GM18868 (cell line): ENCODE results near the gene ESYT3.

ENCODE experiments used
- ATAC-seq: cut with Tn5 transposase; IDR thresholded peaks from one replicate; pipeline ENCODE4 v1.9.1; 2021; ENCODE audit warnings: mild to moderate bottlenecking, moderate library complexity; ENCODE audit not compliant: unreplicated experiment

ESYT3 gene

GRCh38 chr3:138434276-138434874 is at the start of gene ESYT3:
TSS of gene ESYT3 (plus strand) at chr3:138434616. CDS start at chr3:138434799, 183 bp downstream.
- no peak for ATAC-seq

GRCh38 chr3:138384976-138385375 is 49.4 kb upstream of the ESYT3 start:
- no peak for ATAC-seq

GRCh38 chr3:138389144-138389601 is 45.2 kb upstream of the ESYT3 start:
- ATAC-seq = no peak

GRCh38 chr3:138389841-138390581 is 44.4 kb upstream of the ESYT3 start:
- ATAC-seq = no peak

- ATAC-seq = no peak
These were observed 43.9 kb upstream of the ESYT3 start for GRCh38 chr3:138390582-138390932.

GRCh38 chr3:138394156-138394555 is 40.3 kb upstream of the ESYT3 start:
- no peak for ATAC-seq

- ATAC-seq = no peak
These were observed 39.7 kb upstream of the ESYT3 start for GRCh38 chr3:138394686-138395085.

- no peak for ATAC-seq
These were observed 38.3 kb upstream of the ESYT3 start for GRCh38 chr3:138395865-138396751.

- no peak for ATAC-seq
These were observed 37.5 kb upstream of the ESYT3 start for GRCh38 chr3:138396752-138397410.

- ATAC-seq = no peak
These were observed 36.4 kb upstream of the ESYT3 start for GRCh38 chr3:138397983-138398382.

GRCh38 chr3:138398791-138399575 is 35.4 kb upstream of the ESYT3 start:
- no peak for ATAC-seq

- ATAC-seq = no peak
These were observed 34.6 kb upstream of the ESYT3 start for GRCh38 chr3:138399766-138400165.

- ATAC-seq = no peak
These were observed 33.8 kb upstream of the ESYT3 start for GRCh38 chr3:138400651-138401070.

- ATAC-seq = no peak
These were observed 32.6 kb upstream of the ESYT3 start for GRCh38 chr3:138401834-138402233.

GRCh38 chr3:138404121-138404520 is 30.3 kb upstream of the ESYT3 start:
- no peak for ATAC-seq

- ATAC-seq = no peak
These were observed 29.4 kb upstream of the ESYT3 start for GRCh38 chr3:138405001-138405400.

- ATAC-seq = no peak
These were observed 28.9 kb upstream of the ESYT3 start for GRCh38 chr3:138405486-138405885.

GRCh38 chr3:138406606-138407005 is 27.8 kb upstream of the ESYT3 start:
- no peak for ATAC-seq

- no peak for ATAC-seq
These were observed 27.0 kb upstream of the ESYT3 start for GRCh38 chr3:138407236-138407907.
